DMS53 treated with DMSO at 0.1 percent for 48 hours (cell line): ENCODE data around the gene OAT.

ENCODE experiments used
- DNase-seq: peaks from one replicate; lab custom pipeline; 2025; ENCODE audit not compliant: unreplicated experiment; lab: John Stamatoyannopoulos, UW

OAT gene

DNA sequence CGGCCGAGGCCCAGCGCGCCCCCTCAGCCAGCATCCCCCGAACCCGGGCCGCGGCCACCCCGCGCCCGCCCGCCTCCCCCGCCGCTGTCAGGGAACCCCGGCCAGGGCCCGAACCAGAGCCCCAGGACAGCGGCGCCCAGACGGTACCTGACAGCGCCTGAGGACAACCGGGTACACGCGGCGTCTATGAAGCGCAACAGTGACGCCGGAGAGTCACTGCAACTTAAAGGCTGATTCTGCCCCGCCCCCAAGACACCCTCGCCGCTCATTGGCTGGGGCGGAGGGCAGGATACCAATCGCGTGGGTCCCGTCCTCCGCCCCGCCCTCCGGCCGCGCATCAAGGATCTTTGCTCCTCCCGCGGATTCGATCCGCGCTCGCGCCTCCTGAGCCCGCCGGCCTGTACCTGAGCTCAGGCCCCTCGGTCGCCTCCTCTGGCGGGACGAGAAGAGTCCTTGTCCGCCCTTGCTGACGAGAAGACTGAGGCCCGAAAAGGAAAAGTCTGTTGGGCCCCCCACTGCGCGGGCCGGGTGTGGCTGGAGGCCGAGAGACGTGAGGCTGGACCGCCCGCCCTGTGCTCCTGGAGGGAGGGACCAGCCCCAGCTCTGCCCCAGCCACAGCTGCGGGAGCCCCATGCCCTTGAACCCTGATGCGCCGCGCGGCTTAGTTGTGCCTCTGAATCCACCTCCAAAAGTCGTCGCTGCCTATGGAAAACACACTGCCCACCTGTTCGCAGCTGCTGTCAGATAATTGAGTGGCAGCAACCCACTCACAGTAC, at the start of gene OAT:
TSS of gene OAT (minus strand) at position 198 of the 776 bp plus-strand sequence. CDS start 6,752 bp downstream, outside the sequence.
- DNase-seq = peak; percentile 95

DNA sequence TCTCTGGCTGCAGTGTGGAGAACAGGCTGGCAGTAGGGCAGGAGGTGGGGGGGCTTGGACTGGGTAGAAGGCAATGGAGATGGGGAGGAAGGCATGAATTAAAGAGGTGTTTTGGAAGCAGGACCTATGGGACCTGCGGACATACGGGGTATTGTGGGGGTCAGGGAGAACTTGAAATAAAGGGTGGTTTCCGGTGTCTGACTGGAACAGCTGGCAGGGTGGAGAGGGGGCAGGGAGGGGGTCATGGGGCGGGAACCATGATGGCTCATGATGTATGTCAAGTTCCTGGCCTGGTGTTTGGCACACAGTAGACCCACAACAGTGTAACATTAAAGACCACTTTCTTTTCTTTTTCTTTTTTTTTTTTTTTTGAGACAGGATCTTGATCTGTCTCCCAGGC, 48.4 kb upstream of the OAT start:
- no peak for DNase-seq

- DNase-seq = no peak
These were observed 47.2 kb upstream of the OAT start for GRCh38 chr10:124465777-124466488.

DNA sequence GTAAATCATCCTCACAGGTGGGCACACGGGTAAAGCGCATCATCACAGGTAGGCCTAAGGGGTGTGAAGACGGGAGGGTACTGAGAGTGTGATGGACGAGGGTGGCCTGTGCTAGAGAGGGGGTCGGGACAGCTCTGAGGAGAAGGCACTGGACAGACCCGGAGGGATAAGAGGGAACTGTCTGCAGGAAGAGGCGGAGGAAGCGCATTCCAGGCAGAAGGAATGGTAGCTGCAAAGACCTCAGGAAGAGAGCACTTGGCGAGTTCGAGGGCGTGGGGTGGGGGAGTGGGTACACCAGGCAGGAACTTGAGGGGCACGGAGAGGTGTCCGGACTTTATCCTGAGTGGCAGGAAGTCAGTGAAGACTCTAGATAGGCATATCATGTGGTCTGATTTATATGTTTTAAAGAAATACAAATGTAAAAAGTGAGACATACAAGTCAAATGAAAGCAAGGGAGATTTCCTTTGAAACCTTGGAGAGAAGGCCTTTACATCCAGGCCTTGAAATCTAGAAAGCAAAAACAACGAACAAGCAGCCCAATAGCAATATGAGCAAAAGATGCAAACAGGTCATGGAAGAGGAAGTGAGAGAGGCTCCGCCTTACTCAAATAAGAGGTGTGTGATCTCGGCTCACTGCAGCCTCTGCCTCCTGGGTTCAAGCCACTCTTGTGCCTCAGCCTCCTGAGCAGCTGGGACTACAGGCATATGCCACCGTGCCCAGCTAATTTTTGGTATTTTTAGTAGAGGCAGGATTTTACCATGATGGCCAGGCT, 46.5 kb upstream of the OAT start:
- DNase-seq = no peak

DNA sequence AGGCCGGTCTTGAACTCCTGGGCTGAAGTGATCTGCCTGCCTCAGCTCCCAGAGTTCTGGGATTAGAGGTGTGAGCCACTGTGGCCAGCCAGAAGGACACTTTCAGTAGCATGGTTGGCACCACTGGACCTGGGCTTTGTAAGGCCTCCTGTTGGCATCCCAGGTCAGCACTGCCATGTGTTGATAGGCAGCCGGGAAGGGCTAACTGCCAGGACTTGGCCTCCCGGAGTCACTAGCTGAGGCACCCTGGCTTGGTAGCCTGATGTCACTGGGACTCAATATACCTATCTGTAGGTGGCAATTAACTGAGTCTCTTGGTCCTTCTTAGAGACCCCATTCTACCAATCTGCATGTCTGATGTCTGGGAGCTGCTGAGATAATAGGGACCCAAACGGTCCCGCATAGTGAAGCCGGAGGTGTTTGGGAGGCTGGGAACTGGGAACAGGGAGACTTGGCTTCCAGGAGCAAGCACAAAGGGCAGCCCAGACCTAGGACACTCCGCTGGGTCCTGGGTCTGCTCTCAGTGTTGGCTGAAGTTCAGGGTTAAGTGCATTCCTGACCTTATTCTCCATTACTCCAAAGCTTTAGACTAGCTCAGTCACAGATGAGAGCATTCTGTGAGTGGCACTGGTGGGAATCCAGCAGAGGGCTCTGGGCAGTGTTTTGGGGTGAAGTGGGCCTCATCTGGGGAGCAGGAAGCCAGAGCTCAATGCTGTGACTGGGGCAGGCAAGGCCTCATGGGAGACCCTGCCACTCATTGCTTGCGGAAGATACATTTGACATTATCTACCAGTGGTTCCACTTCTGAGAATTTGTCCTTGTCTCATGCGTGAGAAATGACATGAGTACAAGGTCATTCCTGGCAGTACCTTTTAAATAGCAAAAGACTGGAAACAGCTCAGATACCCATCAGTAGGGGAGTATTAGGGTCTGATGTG, 45.6 kb upstream of the OAT start:
- DNase-seq = no peak

DNA sequence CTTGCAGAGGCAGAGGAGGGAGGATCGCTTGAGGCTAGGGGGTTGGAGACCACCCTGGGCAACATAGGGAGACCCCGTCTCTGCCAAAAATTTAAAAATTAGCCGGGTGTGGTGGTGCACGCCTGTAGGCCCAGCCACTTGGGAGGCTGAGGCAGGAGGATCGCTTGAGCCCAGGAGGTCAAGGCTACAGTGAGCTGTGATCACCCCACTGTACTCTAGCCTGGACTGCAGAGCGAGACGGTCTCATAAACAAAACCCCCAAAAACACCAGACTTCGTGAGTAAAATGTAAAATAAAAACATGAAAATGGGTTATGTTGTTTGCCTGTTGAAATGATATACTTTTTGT, 43.6 kb upstream of the OAT start:
- DNase-seq = no peak

DNA sequence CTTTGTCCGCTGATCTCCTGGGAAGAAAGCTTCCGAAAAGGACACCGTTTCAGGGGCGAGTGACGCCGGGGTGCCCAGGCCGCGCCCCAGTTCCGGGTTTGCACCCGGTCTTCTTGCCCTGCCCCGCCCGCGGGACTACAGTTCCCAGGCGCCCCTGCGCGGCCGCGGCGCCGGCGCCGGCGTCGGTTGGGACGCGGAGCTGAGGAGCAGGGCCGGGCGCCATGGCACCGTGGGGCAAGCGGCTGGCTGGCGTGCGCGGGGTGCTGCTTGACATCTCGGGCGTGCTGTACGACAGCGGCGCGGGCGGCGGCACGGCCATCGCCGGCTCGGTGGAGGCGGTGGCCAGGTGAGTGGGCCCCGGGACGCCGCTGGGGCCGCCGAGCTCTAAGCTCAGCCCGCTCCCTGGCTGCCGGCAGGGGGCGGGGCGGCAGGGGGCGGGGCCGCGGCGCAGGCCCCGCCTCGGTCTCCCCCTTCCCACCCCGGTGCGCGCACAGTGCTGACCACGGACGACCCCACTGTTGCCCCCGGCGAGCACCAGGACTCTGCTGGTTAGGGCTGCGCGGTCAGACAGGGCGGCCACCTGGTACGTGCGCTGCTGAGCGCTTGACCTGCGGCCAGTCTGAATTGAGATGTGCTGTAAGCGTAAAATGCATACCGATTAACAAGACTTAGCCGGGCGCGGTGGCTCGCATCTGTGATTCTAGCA, 43.1 kb upstream of the OAT start, which contains the start of gene LHPP:
TSS of gene LHPP (plus strand) at position 182 of the 706 bp plus-strand sequence. CDS start at position 222, 40 bp downstream.
- peak; percentile 46 for DNase-seq

GRCh38 chr10:124460144-124460543, 41.4 kb upstream of the OAT start:
- no peak for DNase-seq

DNA sequence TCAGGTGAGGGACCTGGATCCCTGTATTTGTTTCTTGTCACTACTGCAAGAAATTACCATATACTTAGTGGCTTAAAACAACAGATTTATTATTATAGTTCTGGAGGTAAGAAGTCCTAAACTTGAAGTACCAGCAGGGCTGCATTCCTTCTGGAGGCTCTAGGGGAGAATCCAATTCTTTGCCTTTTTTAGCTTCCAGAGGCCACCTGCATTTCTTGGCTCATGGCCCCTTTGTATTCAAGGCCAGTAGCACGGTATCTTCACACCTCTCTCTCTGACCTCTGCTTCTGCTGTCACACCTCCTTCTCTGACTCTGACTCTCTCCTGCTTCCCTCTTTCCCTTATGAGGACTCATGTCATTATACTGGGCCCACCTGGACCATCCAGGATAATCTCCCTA, 40.7 kb upstream of the OAT start:
- no peak for DNase-seq

GRCh38 chr10:124458889-124459288, 40.2 kb upstream of the OAT start:
- no peak for DNase-seq

DNA sequence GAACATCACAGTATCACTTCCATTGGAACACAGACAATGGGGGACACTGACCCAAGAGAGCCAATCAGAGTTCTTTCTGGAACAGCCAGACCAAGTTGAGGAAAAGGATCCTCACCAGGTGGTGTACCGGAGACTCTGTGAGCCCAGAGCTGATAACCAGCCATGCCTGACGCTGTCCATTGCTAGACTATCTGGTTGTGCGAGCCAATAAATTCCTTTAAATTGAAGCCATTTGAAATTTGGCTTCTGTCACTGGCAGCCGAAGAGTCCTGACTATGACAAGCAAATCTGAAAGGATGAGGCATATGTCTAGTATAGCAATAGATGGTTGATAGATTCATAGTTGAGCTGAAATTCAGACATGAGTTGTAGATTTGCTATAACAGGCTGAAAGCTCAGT, 39.8 kb upstream of the OAT start:
- DNase-seq = no peak

DNA sequence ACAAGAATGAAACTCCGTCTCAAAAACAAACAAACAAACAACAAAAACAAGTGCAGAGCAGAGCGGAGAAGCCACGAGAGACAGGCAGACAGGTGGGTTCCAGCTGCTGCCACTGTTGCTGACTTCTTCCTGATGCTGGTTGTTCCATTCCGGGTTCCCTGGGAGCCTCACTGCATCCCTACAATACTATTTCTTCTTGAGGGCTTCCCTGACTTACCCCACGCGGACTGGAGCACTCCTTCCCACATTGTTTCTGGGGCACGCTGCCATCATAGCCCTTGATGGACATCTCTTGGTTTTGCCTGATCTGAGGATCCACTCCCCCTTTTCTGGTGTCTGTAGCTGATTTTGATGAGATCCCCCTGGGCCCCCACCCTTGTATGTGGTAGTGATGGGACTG, 36.7 kb upstream of the OAT start:
- no peak for DNase-seq

DNA sequence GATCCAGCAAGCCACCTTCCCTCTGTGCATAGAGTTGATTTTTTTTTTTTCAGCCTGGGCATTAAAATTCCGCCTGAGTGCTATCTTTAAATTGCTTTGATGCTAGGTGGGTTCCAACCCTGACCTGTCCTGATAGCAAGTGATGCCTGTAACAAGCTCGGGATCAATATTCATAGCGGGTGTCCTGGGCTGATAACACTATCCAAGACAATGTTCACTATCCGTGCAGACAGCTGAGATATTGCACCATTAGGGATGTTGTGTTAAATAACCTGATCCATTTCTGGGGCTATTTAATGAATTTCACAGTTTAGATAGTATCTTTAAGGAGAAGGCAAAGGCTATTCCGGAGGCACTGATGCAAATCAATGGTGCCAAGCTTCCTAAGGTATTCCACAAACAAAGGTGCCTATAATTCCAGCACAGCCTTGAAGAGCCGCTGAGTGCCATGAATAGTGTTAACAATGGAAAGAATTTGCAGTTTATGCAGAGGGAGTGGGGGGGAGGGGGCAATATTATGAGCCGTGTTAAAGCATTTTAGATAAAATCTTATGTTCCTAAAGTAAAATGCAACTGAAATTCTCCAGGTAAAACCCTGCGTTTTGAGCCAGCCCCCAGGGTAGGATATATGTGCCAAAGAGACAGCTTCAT, 35.4 kb upstream of the OAT start:
- no peak for DNase-seq

DNA sequence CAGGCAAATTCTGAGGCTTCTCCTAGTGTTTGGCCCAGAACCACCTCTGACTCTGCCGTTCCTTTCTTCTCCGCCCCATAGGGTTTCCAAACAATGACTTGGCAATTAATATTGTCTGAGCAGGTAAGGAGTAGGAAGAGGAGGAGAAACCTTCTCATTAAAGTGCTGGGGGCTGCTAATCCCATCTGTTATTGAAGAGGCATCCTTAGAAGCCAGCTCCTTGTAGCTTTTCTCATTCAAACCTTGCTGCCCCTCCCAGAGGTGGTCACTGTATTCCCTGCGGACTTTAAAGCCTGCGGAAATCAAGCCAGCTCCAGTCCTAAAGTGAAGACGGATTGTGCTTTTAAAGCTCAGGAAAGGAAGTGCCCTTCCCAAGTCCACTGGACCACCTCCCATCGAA, 32.6 kb upstream of the OAT start:
- DNase-seq = no peak

DNA sequence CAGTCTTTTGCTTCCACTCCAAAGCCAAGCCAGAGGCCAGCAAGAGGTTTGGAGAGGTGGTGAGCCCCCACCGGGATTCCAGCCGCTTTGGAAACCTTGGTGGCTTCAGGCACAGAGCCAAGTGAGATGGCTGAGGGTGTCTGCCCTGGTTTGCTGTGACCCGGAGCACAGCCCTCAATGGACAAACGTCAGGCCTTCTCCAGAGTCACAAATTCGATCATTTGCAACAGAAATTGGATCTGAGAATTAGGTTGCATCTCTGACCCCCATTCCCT, 32.0 kb upstream of the OAT start:
- DNase-seq = no peak

DNA sequence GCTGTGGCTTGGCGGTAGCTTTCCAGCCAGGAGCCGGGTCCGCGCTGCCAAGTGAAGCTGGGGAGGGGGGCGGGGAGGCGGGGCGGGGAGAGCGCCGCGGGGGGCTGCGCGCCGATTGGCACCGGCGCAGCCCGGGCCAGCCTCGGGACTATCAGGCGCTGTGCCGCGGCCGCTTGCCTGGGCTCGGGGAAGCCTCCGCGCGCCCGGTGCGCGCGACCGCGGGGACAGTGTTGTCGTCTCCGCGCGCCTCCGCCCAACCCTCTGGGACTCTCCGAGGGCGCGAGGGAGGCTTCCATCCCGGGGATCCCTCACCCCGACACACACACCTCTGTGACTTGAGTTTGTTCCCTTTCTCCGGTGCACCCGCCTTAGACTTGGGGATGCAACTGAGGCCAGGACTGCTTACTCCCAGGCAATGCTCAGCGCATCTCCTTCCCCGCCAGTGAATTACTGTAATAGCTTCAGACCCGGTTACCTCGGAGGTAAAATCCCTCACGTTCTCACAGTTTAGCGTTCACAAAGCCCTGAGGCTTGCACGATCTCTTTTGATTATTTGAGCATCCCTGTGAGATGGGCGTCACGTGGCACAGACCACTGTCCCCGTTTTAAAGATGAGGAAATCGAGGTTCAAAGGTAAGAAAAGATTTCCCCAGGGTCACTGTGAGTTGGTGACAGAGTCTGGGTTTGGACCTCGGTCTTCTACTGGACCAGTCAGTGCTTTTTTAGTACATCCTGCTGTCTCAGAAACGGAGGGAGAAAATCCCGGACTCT, 31.5 kb upstream of the OAT start, which contains the start of gene NKX1-2:
TSS of gene NKX1-2 (minus strand) at position 24 of the 771 bp plus-strand sequence. CDS start 92 bp downstream, outside the sequence.
- no peak for DNase-seq

DNA sequence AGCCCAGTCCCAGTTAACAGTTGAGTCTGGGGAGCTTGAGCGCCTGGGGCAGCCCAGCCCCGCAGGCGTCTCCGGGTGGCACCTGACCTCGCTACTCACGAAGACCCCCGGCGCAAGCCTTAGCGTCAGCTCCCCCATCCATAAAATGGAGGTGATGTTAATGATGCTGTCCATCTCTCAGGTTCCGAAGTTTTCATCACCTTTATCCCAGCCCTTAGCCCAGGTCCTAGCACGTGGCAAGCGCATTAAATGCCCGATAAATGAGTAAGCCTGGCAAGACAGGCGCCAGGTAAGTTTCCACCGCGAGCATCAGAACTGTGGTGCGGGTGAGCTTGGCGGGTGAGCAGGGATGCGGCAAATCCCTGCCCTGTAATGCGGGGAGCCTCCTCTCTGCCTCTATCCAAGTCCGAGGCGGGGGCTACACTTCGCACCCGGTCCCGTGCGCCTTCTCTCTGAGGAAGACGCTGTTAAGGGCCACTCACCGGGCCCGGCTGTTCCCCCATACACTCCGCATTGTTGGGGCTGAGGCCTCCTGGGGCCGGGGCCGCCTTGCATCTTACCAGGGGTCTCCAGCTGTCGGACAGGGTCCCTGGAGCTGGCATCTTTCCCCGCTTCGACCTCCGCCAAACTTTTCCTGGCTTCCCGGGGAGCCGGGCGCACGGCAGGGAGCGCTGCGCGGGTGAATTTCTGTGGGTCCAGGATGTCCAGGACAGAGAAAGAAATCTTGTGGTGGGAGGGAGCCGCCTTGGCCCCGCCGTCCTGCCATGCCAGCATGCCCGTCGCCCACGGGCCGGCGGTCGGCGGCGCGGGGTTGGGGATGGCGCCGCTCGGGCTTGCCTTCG, 30.7 kb upstream of the OAT start:
- peak; percentile 16 for DNase-seq

DNA sequence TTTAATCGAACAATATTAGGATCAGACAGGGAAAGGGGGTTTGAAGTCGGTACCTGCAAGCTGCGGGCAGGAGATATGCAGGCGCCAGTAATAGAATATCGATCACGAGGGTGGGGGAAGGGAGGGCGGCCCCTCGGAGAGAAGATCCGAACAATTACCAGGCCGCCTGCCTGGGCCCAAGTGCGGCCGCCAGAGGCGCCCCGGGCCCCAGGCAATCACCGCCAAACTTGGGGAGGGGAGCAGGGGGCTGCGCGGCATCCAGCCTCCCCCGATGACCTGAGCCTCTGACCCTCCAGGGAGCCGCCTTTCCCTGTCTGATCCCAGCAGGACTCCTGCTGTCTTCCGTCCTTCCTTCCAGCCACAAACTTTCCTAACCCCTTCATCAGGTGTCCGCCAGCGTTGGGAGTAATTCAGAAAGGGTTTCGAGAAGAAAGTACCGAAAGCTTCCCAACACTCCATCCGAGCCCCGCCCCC, 30.0 kb upstream of the OAT start:
- no peak for DNase-seq
